DND-41 (cell line): ENCODE measurements around the gene IMP4.

Experiments
- CTCF ChIP-seq: IDR thresholded peaks from 2 replicates; pipeline ENCODE4 v1.5.1; 2012; ENCODE audit warnings: borderline replicate concordance, low read length, moderate library complexity, mild to moderate bottlenecking; ENCODE audit not compliant: poor library complexity, severe bottlenecking; ENCODE audit errors: extremely low read depth
- EZH2 ChIP-seq: IDR thresholded peaks from 3 replicates; pipeline ENCODE4 v1.6.1; 2012; ENCODE audit warnings: borderline replicate concordance, low read depth, mild to moderate bottlenecking, moderate library complexity, low read length, inconsistent platforms; ENCODE audit not compliant: severe bottlenecking

GRCh38 chr2:130378206-130378897 is 35.7 kb downstream of the IMP4 start:
- TF ChIP-seq EZH2, result no peak
- no peak for TF ChIP-seq CTCF
